ENCODE results near the gene ARMH1.

Gene ARMH1

DNA sequence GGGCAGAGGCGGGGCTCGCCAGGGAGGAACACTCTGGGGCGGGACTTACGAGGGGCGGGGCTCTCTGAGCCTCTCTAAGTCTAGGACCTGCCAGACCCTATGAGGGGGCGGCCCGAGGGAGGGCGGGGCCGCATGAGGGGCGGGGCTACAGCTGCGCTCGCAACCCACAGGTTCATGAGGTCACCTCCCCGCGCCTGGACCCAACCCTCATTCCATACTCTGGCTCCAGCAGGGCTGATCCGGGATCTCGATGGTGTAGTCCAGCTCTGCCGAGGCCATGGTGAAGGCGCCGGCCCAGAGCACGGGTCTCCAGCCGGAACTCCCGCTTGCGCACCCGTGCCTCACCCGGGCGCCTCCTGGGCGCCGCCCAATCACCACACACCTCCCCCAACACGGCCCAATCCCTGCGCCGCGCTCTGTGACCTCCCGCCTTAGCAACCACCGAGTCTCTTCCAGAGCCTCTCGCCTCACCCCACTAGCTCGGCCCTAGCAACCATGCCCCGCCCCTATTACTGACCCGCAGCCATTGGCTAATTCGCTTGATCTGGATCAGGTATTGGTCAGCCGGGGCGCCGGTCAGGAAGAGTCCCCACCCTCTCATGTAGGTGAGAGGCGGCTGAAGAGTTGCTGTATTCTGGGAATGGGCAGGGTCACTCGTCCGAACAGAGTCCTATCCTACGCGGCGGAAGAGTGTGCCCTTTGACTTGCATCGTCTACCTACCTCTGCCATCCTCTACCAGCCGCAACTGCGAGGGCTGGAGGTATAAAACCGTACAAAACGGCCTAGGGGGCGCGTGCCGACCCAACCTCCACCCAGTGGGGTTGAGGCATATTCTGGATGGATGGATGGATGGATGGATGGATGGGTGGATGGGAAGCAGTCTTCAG lies at the start of gene ARMH1, which contains the start of gene TMEM53:
Gene ARMH1 (plus strand): TSS at position 602 of the 888 bp plus-strand sequence. CDS start 14,984 bp downstream, outside the sequence.
Gene TMEM53 (minus strand): TSS at position 369 of the 888 bp plus-strand sequence. CDS start 90 bp downstream, at position 279.
- peak; percentile 99 for DNase-seq

DNA sequence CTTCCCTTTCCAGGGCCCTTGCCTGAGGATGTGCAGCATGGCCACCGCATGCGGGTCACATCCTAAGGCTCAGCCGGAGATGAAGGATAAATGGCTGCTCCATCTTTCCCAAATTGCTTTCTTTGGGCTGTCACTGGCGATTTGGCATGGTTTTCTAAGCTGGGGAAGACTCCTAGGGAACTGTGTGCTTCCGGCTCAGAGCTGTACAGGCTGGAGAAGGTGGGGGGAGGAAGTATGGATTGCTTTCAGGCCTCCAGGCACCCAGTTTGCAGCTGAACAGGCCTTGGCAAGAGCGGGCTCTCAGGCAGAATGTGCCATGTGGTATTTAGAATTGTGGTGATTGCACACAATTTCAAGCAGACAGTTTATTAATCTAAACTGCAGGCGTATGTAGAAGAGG lies 49.2 kb upstream of the ARMH1 start:
- no peak for DNase-seq

DNA sequence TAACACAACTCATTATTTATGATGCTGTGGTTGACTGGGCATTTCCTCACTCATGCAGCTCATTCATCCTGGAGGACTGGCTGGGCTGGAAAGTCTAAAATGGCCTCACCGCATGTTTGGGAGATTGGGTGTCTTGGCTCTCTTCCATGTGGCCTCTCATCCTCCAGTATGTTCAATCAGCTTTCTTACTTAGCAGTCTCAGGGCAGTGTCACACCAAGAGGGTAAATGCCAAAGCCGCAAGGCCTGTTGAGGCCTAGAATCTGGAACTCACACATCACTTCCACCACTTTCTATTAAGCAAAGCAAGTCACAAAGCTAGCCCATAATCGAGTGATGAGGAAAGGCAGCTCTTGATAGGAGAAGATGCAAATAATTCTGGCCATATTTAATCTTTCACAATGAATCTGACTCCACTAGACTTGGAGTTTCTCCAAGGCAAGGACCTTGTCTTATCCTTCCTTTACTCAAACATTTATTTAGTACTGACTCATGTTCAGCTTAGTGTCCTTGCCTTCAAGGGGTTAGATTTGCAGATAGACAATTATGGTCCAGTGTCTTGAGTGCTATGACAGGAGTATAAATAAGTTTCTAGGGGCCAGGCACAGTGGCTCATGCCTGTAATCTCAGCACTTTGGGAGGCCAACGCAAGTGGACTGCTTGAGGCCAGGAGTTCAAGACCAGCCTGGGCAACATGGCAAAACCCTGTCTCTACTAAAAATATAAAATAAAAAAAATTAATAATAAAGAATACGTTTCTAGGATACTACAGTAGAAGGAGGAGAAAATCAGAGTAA lies 45.4 kb upstream of the ARMH1 start:
- no peak for DNase-seq

DNA sequence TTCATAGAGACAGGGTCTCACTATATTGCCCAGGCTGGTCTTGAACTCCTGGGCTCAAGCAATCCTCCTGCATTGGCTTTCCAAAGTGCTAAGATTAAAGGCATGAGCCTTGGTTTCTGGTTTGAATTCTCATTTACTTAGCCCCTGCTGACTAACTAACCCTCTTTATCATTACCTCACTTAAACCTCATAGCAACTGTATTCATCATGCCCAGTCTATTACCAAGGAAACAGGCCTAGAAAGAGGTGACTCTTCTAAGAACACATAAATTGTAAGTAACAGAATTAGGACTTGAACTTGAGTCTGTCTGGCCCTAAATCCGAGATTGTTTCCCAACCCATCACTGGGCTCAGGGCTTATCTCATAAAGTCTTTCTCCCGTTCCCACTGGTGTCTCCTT lies 44.4 kb upstream of the ARMH1 start:
- DNase-seq, result no peak

DNA sequence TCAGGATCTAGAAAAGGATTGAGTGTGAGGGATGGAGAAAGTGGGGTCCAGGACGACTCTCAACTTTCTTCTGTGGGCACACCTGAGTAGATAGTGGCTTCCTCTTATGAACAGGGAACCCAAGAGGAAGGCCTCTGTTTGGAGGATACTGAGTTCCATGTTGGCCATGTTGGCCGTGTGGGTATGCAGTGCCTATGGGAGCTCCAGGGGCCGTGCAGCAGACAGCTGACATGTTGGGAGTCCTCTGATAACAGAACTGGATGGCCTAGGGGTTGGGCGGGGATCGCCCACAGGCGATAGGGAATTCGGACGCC lies 43.2 kb upstream of the ARMH1 start:
- no peak for DNase-seq

DNA sequence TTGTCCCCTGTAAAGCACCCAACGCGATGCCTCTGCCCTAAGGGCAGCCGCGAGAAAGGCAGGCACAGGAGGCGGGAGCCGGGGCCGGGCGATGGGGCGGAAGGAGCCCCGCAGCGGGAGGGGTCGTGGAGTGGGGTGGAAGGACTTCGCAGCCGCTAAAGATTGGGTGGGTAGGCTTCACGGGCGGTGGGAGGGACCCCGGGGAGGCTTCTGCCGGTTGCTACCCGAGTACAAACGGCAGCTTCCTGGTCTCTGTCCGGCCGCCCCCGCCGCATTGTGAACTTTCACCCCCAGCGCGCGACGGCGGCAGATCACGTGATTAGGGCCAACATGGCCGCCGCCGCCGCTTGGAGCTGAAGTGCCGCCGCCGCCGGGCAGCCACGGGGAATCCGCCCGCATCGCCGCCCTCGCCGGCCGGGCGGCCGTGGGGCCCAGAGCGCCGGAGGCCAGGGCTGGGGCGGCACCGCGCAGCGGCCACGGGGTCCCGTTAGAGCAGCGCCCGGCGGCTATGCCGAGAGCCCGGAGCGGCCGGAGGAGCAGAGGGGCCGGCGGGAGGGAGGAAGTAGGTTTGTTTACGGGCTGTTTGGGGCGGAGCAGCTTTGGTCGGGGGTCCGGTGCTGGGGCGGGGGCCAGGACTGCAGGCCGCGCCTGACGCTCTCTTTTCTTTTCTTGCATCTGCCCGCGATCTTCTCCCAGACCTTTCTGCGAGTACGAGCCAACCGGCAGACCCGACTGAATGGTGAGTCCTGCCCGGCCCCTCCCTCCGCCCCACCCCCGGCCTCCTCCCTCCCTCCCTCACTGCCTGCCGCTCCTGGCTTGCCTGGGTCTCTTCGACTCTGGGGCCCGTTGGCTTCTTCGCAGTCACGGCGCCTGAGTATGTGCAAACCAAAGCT lies 42.6 kb upstream of the ARMH1 start:
- DNase-seq, result peak; percentile 88

DNA sequence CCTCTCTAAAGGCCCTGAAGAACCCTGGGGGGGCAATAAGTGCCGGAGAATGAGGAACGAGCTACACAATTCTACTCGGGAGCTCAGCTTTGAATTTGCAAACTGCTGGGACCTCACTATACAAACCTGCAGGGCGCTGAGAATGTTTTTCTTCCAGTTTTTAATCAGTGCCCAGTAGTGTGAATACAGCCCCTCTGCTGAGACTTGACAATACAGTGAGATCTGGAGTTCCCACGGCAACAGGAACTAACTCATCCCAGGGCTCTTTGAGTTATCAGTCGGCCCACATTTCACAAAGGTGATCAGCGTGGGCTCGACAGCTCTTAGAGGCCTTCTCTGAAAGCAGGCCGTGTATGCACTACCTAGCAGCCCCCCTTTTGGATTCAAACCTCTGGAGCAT lies 41.9 kb upstream of the ARMH1 start:
- no peak for DNase-seq

DNA sequence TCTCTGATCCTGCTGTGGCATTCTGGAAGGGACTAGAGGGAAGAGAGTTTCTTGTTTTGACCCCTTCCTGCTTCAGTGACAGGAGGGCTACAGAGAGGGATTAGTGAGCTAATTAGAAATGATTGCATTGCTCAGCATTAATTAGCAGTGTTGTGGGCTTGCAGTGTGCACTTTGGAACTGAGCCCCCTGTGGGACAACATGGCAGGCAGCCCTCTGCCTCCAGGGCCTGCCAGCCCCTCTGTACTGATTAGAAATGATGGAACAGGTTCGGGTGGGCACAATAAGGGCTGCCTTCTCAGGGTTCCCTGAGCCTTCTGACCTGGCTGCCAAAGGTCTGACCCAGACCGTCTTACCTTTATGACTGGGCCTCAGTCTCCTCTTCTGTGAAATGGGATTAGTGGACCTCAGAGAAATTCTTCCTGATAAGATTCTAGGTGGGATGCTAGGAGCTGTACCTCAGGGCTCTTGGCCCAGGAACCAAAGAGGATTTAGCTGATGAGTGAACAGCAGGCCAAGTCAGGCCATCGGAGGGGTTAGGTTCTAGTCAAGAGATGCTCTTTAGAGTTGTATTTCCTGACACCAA lies 39.8 kb upstream of the ARMH1 start:
- no peak for DNase-seq

DNA sequence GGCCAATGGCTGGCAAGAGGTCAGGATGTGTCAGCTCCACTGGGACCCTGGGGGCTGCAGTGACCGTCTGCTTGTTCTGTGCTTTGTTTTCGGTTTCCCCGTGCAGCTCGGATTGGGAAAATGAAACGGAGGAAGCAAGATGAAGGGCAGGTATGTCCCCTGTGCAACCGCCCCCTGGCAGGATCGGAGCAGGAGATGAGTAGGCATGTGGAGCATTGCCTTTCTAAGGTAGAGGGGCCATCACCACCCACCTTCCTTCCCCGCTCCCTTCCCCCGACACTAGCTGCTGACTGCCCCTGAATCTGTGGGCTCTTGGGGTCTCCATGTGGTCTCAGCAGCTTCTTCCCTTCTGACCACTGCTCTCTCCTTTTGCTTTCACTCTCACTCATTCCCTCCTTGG lies 39.1 kb upstream of the ARMH1 start:
- DNase-seq, result no peak

DNA sequence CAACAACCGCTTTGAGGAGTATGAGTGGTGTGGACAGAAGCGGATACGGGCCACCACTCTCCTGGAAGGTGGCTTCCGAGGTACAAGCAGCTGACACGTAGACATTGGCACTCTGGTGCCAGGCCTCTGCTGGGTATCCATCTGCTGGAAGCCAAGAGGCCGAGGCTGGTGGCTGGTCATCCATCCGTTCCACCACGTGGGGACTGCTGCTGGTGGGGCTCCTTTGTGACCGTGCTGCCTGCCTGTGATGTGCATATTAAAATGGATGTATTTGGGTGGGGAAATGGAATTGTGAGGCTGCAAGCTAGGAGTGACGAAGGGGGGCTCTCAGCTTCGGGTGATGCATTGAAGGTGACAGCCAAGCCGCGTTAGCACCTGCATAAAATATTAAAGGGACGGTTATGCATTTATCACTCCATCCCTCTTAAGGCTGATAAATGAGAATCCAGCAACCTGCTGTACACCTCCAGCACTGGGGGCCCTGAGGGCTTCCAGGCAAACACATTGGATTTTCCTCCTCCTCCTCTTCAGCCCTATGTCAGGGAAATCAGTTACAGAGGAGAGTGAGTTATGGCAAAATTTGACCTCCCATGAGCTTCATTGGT lies 38.3 kb upstream of the ARMH1 start:
- no peak for DNase-seq

DNA sequence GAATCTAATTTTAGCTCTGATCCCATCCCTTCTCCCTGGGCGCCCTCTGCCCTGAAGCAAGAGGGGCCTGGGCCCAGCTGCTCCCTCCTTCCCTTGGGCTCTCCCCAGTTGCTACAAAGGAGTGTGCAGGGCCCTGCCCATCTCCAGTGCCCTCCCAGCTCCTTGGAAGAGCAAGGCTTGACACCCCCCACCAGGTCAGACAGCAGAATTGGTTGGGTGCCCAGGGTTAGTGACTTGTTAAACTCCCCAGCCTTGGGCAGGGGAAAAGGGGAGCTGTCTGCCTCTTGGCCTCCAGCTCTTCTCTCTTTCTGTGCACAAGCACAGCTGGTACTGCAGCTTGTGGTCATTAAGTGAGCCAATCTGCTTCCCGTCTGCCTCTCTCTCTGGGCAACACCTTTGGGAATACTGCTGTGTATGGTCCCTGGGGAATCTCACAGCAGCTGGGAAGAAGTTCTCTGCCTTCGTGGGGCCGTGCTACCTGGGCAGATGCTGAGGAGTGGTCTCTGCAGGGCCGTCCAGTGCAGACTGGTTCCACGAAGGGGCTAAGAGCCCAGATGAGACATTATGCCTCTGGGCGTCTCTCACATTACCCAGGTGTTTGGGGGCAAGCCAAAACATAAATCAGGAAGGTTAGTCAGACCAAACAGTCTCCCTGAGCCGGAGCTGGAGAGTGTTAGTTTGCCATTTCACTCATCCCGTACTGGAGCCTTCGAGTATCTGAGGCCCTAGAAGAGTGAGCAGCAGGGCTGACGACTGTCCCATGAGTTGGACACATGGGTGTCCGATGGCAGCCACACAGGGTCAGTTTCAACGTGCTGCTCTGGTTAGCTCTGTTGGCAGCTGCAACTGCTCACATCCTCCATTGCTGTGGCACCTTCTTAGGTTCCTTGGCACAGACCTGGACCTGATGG lies 37.6 kb upstream of the ARMH1 start:
- no peak for DNase-seq

DNA sequence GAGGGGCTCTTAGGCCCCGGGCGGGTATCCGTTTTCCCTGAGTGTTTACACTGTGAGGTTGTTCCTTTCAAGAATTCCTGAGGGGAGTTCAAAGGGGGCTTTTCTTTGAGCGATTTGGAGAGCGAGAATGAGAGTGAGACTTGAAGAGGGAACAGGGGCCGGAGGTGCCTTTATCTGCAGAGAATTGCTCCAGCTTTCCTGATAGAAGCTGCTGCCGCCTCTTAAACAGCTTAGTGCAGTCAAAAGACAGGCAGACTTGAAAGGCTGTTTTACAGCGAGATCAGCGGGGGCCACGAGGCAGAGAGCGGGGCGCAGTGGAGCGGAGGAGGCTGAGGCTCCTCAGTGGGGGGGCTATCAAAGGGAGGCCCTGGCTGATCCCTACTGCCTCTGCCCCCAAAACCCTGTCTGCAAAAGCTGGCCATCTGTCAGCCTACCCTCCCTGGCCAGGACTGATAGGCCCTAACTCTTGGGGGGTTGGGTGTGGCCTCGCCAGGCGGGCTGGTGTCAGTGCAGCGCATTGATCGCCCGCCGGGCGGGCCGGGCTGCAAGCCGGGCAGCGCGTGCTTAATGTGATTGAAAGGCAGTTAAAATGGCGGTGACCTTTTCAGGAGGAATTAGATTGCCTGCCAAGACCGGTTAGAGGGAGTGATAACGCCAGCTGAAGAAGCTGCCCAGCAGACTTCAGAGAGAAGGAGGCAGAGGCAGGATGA lies 36.7 kb upstream of the ARMH1 start:
- no peak for DNase-seq

DNA sequence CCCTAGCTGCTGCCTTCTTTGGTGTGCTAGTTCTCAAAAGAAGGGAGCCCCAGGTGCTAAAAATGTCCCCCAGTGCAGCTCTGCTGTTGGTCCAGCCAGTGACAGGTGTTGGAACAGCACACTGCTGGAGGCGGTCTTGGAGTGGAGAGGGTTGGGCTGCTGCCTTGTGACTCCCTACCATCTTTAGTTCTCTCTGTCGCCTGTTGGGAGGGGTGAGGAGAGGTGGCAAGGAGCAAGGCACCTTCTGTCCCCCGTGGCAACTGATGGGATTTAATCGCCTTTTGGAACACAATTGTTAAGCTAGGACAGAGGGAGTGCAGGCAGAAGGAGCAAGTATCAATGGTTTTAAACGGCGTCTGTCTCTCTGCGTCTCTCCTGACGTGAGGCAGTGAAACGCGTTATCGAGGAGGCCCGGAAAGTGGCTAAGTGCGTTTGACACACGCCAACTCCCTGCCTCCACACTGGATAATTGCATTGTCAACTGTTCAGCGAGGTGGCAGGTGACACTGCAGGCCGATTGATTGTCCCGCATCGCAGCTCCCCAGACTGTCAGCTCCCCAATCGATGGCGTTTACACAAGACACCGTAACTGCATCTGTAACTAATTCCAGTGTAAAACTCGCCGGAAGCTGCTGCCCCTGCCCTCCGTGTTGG lies 34.2 kb upstream of the ARMH1 start:
- DNase-seq, result no peak

DNA sequence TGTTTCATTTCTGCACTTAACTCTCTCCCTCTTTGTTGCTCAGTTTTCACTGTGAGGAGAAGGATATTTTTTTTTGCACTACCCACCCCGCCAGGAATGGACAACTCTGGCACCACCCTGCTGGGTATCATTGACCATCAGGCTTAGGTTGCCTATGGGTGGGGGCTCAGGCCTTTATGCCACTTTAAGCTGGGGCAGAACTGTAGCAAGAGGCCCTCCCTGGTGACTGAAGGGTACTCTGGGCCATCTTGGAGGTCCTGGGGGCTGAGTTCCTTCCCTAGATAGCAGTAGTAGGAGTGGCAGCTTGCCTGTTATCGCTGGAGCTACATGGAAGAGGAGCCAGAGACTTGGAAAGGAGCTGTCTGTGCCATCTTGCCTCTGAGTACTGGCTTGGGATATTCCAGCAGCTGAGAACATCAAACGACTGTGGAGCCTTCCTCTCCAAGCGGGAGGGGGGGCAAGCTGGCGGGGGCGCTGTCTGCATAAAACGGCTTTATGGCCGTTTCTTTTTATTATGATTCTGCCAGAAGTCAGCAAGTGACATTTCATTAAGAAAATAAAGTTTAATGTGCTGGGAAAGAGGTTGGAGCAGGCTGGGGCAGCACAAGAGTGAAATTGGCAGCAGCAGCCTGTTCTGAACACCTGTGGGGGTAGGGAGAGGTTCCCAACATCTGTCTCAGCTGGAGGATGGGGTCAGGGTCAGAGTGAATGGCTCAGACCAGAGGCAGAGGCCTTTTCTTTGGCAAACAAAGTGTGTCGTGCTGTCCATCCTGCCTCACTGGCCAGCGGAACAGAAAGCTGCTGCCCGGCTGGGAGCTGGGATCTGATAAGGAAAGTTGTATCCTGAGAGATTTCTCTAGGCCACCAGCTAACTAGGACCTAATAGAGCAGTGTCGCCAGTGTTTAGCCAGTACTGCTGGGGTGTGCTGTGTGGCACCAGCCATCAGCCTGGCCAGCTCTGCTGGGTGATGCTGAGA lies 33.1 kb upstream of the ARMH1 start:
- DNase-seq, result no peak

DNA sequence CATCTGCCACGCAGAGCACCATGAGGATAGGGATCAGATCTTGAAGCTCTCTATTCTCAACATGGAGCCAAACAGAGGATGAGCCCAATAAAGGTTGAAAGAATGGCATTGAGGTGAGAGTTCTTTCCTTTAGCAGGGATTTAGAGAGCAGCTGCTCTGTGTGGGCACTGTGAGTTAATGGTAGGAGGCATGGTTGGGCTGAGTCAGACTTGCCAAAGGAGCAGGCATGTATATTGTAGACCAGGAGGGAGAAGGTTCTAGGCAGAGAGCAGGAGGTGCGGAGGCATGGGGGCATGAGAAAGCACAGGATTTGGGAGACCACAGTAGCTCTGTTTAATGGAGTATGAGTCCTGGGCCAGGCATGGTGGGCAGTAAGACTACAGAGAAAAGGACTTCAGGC lies 32.3 kb upstream of the ARMH1 start:
- no peak for DNase-seq

DNA sequence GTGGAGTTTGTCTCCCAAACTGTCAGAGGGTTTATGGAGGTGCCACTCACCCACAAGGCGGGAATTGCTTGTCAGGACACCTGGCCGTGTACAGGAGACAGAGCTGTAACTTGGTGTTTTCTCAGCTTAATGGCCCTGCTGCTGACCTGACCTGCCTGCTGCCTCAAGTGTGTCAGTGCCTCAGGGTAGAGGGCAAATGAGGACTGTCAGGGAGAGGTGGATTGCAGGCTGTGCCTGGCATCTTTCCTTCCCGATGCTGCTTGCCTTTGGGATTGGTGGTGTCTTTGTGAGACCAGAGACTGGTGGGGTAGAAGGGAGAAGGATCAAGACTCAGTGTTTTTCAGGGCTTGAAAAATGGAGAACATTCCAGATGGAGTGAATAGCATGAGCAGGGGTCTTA lies 31.6 kb upstream of the ARMH1 start:
- no peak for DNase-seq

DNA sequence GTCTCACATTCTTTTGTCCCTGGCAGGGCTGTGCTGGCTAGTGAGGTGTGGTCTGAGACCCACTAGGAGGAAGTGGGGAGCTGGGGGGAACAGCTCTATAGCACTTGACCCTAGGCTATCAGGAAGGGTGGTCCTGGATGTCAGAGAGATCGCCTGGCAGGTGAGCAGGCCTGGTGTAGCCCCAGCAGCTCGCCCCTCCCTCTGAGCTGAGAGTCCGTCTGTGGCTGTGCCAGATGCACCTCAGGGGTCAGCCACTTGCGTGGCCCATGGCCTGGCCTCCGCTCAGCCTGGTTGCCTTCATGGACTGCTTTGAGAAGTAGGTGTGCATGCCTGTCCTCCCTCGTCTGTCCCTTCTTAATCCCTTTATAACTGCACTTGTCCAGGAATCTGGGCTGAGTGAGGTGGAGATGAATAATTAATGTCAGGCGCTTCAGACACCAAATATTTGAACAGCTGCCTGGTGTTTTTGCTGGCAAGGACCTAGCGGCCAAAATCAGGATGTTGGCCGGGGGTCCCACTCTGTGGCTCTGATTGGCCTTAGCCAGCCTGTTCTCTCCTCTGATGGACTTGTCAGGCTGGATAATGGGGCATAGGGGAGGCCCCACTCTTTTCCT lies 30.7 kb upstream of the ARMH1 start:
- no peak for DNase-seq

DNA sequence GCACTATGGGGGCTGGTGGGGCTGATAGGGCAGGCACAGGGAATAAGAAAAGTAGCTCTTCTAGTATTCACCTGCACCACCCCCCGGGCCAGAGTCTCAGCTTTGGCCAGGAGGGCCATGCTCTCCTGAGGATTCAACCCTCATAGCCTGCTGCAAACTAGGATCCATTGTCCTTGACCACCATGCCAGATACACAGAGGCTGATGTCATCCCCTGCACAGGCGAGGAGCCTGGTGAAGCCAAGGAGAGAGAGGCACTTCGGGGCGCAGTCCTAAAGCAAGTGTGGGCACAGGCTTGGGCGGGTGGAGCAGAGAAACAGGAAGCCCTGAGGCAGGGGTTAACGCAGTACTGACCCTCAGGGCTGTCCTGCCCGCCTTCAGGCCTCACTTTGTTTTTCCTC lies 29.7 kb upstream of the ARMH1 start:
- no peak for DNase-seq

Data from CD4-positive, alpha-beta T cell treated with Interleukin-15 for 1 hour (primary cell).